K562 (cell line): Measurements from ENCODE around the gene PGK2. TPM values are rescaled to one million over a fixed set of nuclear protein-coding genes. Genes with fewer than 3 reads are reported as not detected.
A peak's percentile ranks its signal among the peaks of the same experiment; 100 is the strongest.

Experiments used
- CBFA2T2 ChIP-seq: fragments of 450-650 bp; conservative IDR thresholded peaks from 2 replicates; pipeline ENCODE4 v1.6.1; 2017; ENCODE audit warnings: mild to moderate bottlenecking
- CBX8 ChIP-seq: fragments of 200-600 bp; sonication (generic); IDR thresholded peaks from 2 replicates; pipeline ENCODE4 v1.6.1; 2012; ENCODE audit warnings: borderline replicate concordance, mixed run types, low read depth, mild to moderate bottlenecking, moderate library complexity, mixed read lengths, low read length, control low read depth, inconsistent platforms; ENCODE audit not compliant: poor library complexity, severe bottlenecking; ENCODE audit errors: extremely low read depth
- CLOCK ChIP-seq: fragments of 250-450 bp; sonication (Bioruptor Pico); IDR thresholded peaks from 2 replicates; pipeline ENCODE4 v1.4.0; 2020; ENCODE audit warnings: mild to moderate bottlenecking, moderate library complexity, borderline replicate concordance
- DPF2 ChIP-seq: fragments of 450-650 bp; IDR thresholded peaks from 2 replicates; pipeline ENCODE4 v1.6.1; 2016
- FIP1L1 ChIP-seq: fragments of 200-400 bp; formaldehyde crosslinking; IDR thresholded peaks from 2 replicates; pipeline ENCODE4 v1.6.1; 2018; ENCODE audit warnings: mild to moderate bottlenecking, low read depth, low read length; ENCODE audit not compliant: poor library complexity, severe bottlenecking
- HNRNPLL ChIP-seq: fragments of 200-400 bp; formaldehyde crosslinking; IDR thresholded peaks from 2 replicates; pipeline ENCODE4 v1.6.1; 2017; ENCODE audit warnings: low read length, low read depth, mild to moderate bottlenecking; ENCODE audit not compliant: poor library complexity, severe bottlenecking
- MIER1 ChIP-seq: fragments of 450-650 bp; IDR thresholded peaks from 2 replicates; pipeline ENCODE4 v1.6.1; 2016; ENCODE audit warnings: antibody characterized with exemption, mild to moderate bottlenecking, low read depth
- MYBL2 ChIP-seq, 2 experiments: fragments of 450-650 bp in 1 of 2; sonication (generic) in 1 of 2; formaldehyde crosslinking in 1 of 2; IDR thresholded peaks; 2 replicates each; pipeline versions ENCODE4 v1.6.1 to v1.8.1; 2017 to 2022; ENCODE audit warnings: borderline replicate concordance in 1 of 2, inconsistent platforms in 1 of 2, low read depth in 1 of 2, mild to moderate bottlenecking in 1 of 2, missing genetic modification reagents in 1 of 2, moderate library complexity in 1 of 2
- PHB2 ChIP-seq: fragments of 450-650 bp; IDR thresholded peaks from 2 replicates; pipeline ENCODE4 v1.6.1; 2017; ENCODE audit warnings: low read depth
- POLR3A ChIP-seq: IDR thresholded peaks from 2 replicates; pipeline ENCODE4 v1.6.1; 2011; ENCODE audit warnings: borderline replicate concordance, mild to moderate bottlenecking, moderate library complexity; ENCODE audit not compliant: insufficient read length, insufficient read depth; ENCODE audit errors: extremely low read depth
- PTBP1 ChIP-seq: fragments of 200-400 bp; formaldehyde crosslinking; IDR thresholded peaks from 2 replicates; pipeline ENCODE4 v1.6.1; 2017; ENCODE audit warnings: low read depth, low read length
- REST ChIP-seq, 2 experiments: fragments of 450-650 bp; formaldehyde crosslinking in 1 of 2; IDR thresholded peaks; 2 replicates each; pipeline versions ENCODE4 v1.4.0 to v1.6.1; 2014 to 2020; ENCODE audit warnings: mild to moderate bottlenecking in 2 of 2, borderline replicate concordance in 1 of 2, low read depth in 1 of 2
- TAL1 ChIP-seq: fragments of 450-650 bp; IDR thresholded peaks from 2 replicates; pipeline ENCODE4 v1.6.1; 2016; ENCODE audit warnings: mild to moderate bottlenecking
- ZNF79 ChIP-seq: fragments of 250-450 bp; sonication (Bioruptor Pico); IDR thresholded peaks from 2 replicates; pipeline ENCODE4 v1.4.0; 2020; ENCODE audit warnings: low read depth, mild to moderate bottlenecking, moderate library complexity
- polyA plus RNA-seq, 8 experiments: library from polyadenylated mRNA; depleted of rRNA in 4 of 8; stranded (reverse) in 5 of 8; unstranded in 3 of 8; fragments of >200 nt; fragmentation: Nextera tagmentation in 2 of 8; fragmentation: Illumina TruSeq in 1 of 8; extraction: Ambion mirVana in 2 of 8; extraction: Trizol in 1 of 8; gene quantifications; 2 replicates each; pipeline versions ENCODE4 v1.2.1 to v1.2.3, GENCODE V29; 2011 to 2014; ENCODE audit warnings: inconsistent platforms in 1 of 8, missing spikeins in 1 of 8
- total RNA-seq, 7 experiments: library from RNA; depleted of rRNA in 6 of 7; stranded (reverse); fragments of >200 nt in 6 of 7; fragmentation: Illumina TruSeq in 2 of 7; extraction: Trizol in 2 of 7; gene quantifications; 2 replicates each; pipeline versions ENCODE4 v1.2.1 to v1.2.3, GENCODE V29; 2011 to 2021; ENCODE audit warnings: low replicate concordance in 1 of 7
- TF ChIP-seq, protein P1 (sequence below): fragments of 250-450 bp; sonication (Bioruptor Pico); IDR thresholded peaks from 2 replicates; pipeline ENCODE4 v1.4.0; 2020; ENCODE audit warnings: mild to moderate bottlenecking, moderate library complexity

Gene PGK2
- total and polyA plus RNA-seq, 9 of the 15 experiments (the other 6 are each of a cell fraction or from before 2014, with no cell fraction given): not detected

- TF ChIP-seq REST (IDR thresholded peaks at IDR 0.05; ENCODE audit: borderline replicate concordance): no peak
- TF ChIP-seq REST (CRISPR knock-in tag; IDR thresholded peaks at IDR 0.05; ENCODE audit: low read depth): no peak
- TF ChIP-seq PHB2: 0 out of 2 replicates have a peak, but pooled peaks have one; percentile 51
- no peak for TF ChIP-seq MIER1
- peak; percentile 90 for TF ChIP-seq TAL1
- TF ChIP-seq, protein P1, sequence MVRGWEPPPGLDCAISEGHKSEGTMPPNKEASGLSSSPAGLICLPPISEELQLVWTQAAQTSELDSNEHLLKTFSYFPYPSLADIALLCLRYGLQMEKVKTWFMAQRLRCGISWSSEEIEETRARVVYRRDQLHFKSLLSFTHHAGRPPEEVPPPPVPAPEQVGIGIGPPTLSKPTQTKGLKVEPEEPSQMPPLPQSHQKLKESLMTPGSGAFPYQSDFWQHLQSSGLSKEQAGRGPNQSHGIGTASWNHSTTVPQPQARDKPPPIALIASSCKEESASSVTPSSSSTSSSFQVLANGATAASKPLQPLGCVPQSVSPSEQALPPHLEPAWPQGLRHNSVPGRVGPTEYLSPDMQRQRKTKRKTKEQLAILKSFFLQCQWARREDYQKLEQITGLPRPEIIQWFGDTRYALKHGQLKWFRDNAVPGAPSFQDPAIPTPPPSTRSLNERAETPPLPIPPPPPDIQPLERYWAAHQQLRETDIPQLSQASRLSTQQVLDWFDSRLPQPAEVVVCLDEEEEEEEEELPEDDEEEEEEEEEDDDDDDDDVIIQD: no peak
- no peak for TF ChIP-seq MYBL2 (IDR thresholded peaks at IDR 0.05; ENCODE audit: low read depth)
- TF ChIP-seq MYBL2 (CRISPR knock-in tag; IDR thresholded peaks at IDR 0.05; ENCODE audit: borderline replicate concordance): no peak
- TF ChIP-seq CBX8: no peak
- peak; percentile 85 for TF ChIP-seq CBFA2T2
- no peak for TF ChIP-seq POLR3A
- TF ChIP-seq FIP1L1: no peak
- TF ChIP-seq DPF2: peak; percentile 84
- no peak for TF ChIP-seq HNRNPLL
- no peak for TF ChIP-seq ZNF79 (CRISPR knock-in tag)
- TF ChIP-seq PTBP1: no peak
- no peak for TF ChIP-seq CLOCK (CRISPR knock-in tag)
Measured at GRCh38 chr6:49782293-49782692, 4.8 kb downstream of the PGK2 start (continued).
